ENCODE results near the gene KSR2.

The KSR2 gene

DNA sequence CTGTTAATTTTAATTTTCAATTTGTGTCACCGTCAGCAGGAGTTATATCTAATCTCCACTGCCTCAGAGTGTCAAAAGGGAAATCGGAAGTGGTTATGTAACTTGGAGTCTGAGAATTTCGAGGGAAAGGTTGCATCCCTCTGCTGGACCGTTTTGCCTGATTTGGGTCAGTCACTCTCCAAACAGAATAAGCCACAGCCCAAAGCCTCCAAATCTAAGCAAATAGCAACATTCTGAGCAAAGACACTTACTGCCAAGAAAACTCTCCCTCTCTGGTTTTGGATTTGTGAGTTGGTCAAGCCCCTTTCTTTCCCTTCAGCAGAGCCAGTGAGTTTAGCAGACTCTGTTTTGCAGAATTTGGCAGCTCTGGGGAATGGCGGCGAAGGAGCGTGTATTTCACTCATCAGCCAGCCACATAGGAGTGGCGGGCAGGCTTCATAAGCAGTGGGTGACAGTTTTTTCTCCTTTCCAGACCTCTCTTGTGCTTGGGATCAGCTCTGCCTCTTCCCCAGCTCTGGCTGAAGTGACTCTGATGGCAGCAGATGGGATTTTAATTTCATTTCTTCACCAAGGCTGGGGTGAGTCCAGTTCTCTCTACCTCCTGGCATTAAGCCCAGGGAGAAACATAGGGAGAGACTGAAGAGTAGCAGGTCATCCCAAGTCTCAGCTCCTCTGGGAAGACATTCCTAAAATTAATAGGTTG lies 388.6 kb downstream of the KSR2 start:
- Histone ChIP-seq H3K4me1 (ENCODE audit: control insufficient read depth, insufficient read depth, low read length) (peaks cover 23% of the 10 kb centered on the region), H3K27me3 (ENCODE audit: control insufficient read depth, insufficient read depth, low read length) (no peaks in the 10 kb centered on the region), H3K9me3 (ENCODE audit: control insufficient read depth, insufficient read depth, low read length) (no peaks in the 10 kb centered on the region), H3K36me3 (ENCODE audit: control insufficient read depth, insufficient read depth, low read length) (no peaks in the 10 kb centered on the region), H3K9ac (ENCODE audit: low read depth, low read length) (no peak overlapping the region), H3K4me3 (ENCODE audit: low read depth, low read length) (no peak overlapping the region), H3K27ac (ENCODE audit: low read depth, low read length) (no peak overlapping the region)

- Histone ChIP-seq H3K9me3 (ENCODE audit: control insufficient read depth, insufficient read depth, low read length) (no peaks in the 10 kb centered on the region), H3K36me3 (ENCODE audit: control insufficient read depth, insufficient read depth, low read length) (no peaks in the 10 kb centered on the region), H3K27ac (ENCODE audit: low read depth, low read length) (no peak overlapping the region), H3K4me1 (ENCODE audit: control insufficient read depth, insufficient read depth, low read length) (peaks cover 10% of the 10 kb centered on the region), H3K4me3 (ENCODE audit: low read depth, low read length) (no peak overlapping the region), H3K9ac (ENCODE audit: low read depth, low read length) (no peak overlapping the region), H3K27me3 (ENCODE audit: control insufficient read depth, insufficient read depth, low read length) (no peaks in the 10 kb centered on the region)
Measured at GRCh38 chr12:117577122-117577657, 391.6 kb downstream of the KSR2 start.

GRCh38 chr12:117576053-117576452 lies 392.7 kb downstream of the KSR2 start:
- Histone ChIP-seq H3K9ac (ENCODE audit: low read depth, low read length) (no peak overlapping the region), H3K27me3 (ENCODE audit: control insufficient read depth, insufficient read depth, low read length) (no peaks in the 10 kb centered on the region), H3K4me3 (ENCODE audit: low read depth, low read length) (no peak overlapping the region), H3K4me1 (ENCODE audit: control insufficient read depth, insufficient read depth, low read length) (peaks cover 10% of the 10 kb centered on the region), H3K36me3 (ENCODE audit: control insufficient read depth, insufficient read depth, low read length) (no peaks in the 10 kb centered on the region), H3K9me3 (ENCODE audit: control insufficient read depth, insufficient read depth, low read length) (no peaks in the 10 kb centered on the region), H3K27ac (ENCODE audit: low read depth, low read length) (no peak overlapping the region)

GRCh38 chr12:117574655-117575054 lies 394.1 kb downstream of the KSR2 start:
- 0 out of 2 replicates have a peak, but pooled peaks cover 4% of the 10 kb centered on the region for H3K4me1 ChIP-seq (ENCODE audit: control insufficient read depth, insufficient read depth, low read length)
- H3K27me3 ChIP-seq (ENCODE audit: control insufficient read depth, insufficient read depth, low read length): no peaks in the 10 kb centered on the region
- H3K36me3 ChIP-seq (ENCODE audit: control insufficient read depth, insufficient read depth, low read length): no peaks in the 10 kb centered on the region
- no peak overlapping the region for H3K27ac ChIP-seq (ENCODE audit: low read depth, low read length)
- no peaks in the 10 kb centered on the region for H3K9me3 ChIP-seq (ENCODE audit: control insufficient read depth, insufficient read depth, low read length)
- no peak overlapping the region for H3K4me3 ChIP-seq (ENCODE audit: low read depth, low read length)
- no peak overlapping the region for H3K9ac ChIP-seq (ENCODE audit: low read depth, low read length)

GRCh38 chr12:117572755-117573154 lies 396.0 kb downstream of the KSR2 start:
- no peak overlapping the region for H3K27ac ChIP-seq (ENCODE audit: low read depth, low read length)
- H3K9ac ChIP-seq (ENCODE audit: low read depth, low read length): no peak overlapping the region
- no peak overlapping the region for H3K4me3 ChIP-seq (ENCODE audit: low read depth, low read length)
- no peaks in the 10 kb centered on the region for H3K9me3 ChIP-seq (ENCODE audit: control insufficient read depth, insufficient read depth, low read length)
- H3K27me3 ChIP-seq (ENCODE audit: control insufficient read depth, insufficient read depth, low read length): no peaks in the 10 kb centered on the region
- H3K36me3 ChIP-seq (ENCODE audit: control insufficient read depth, insufficient read depth, low read length): no peaks in the 10 kb centered on the region
- 0 out of 2 replicates have a peak, but pooled peaks cover 4% of the 10 kb centered on the region for H3K4me1 ChIP-seq (ENCODE audit: control insufficient read depth, insufficient read depth, low read length)

GRCh38 chr12:117571321-117571720 lies 397.5 kb downstream of the KSR2 start:
- H3K36me3 ChIP-seq (ENCODE audit: control insufficient read depth, insufficient read depth, low read length): no peaks in the 10 kb centered on the region
- no peaks in the 10 kb centered on the region for H3K27me3 ChIP-seq (ENCODE audit: control insufficient read depth, insufficient read depth, low read length)
- no peak overlapping the region for H3K9ac ChIP-seq (ENCODE audit: low read depth, low read length)

DNA sequence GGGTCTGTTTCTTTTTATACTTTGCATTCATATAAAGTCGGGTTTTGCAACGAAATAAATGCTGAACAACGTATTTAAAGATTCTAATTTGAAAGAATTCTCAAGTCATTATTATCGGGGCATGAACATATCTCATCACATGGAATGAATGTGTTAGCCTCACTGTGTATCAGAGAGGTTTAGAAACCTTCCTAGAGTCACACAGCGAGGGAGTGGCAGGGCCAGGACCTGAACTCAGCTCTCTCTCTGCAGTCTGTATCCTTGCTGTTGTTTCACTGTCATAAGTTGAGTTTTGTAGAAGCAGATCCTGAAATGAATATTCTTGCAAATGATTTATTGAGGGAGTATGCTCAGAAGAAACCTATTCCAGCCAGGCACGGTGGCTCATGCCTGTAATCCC lies 398.2 kb downstream of the KSR2 start:
- H3K9me3 ChIP-seq (ENCODE audit: control insufficient read depth, insufficient read depth, low read length): no peaks in the 10 kb centered on the region
- H3K27ac ChIP-seq (ENCODE audit: low read depth, low read length): no peak overlapping the region
- H3K4me3 ChIP-seq (ENCODE audit: low read depth, low read length): no peak overlapping the region
- H3K36me3 ChIP-seq (ENCODE audit: control insufficient read depth, insufficient read depth, low read length): no peaks in the 10 kb centered on the region
- no peaks in the 10 kb centered on the region for H3K27me3 ChIP-seq (ENCODE audit: control insufficient read depth, insufficient read depth, low read length)
- no peak overlapping the region for H3K9ac ChIP-seq (ENCODE audit: low read depth, low read length)
- H3K4me1 ChIP-seq (ENCODE audit: control insufficient read depth, insufficient read depth, low read length): 0 out of 2 replicates have a peak, but pooled peaks cover 4% of the 10 kb centered on the region

More at GRCh38 chr12:117571321-117571720, 397.5 kb downstream of the KSR2 start:
- H3K4me3 ChIP-seq (ENCODE audit: low read depth, low read length): no peak overlapping the region
- H3K9me3 ChIP-seq (ENCODE audit: control insufficient read depth, insufficient read depth, low read length): no peaks in the 10 kb centered on the region
- H3K4me1 ChIP-seq (ENCODE audit: control insufficient read depth, insufficient read depth, low read length): 0 out of 2 replicates have a peak, but pooled peaks cover 4% of the 10 kb centered on the region
- H3K27ac ChIP-seq (ENCODE audit: low read depth, low read length): no peak overlapping the region

GRCh38 chr12:117567644-117568216 lies 401.1 kb downstream of the KSR2 start:
- no peak overlapping the region for H3K4me3 ChIP-seq (ENCODE audit: low read depth, low read length)
- H3K36me3 ChIP-seq (ENCODE audit: control insufficient read depth, insufficient read depth, low read length): no peaks in the 10 kb centered on the region
- no peak overlapping the region for H3K27ac ChIP-seq (ENCODE audit: low read depth, low read length)
- H3K9me3 ChIP-seq (ENCODE audit: control insufficient read depth, insufficient read depth, low read length): no peaks in the 10 kb centered on the region
- H3K4me1 ChIP-seq (ENCODE audit: control insufficient read depth, insufficient read depth, low read length): 0 out of 2 replicates have a peak, but pooled peaks cover 4% of the 10 kb centered on the region
- no peak overlapping the region for H3K9ac ChIP-seq (ENCODE audit: low read depth, low read length)
- no peaks in the 10 kb centered on the region for H3K27me3 ChIP-seq (ENCODE audit: control insufficient read depth, insufficient read depth, low read length)

GRCh38 chr12:117564881-117565280 lies 403.9 kb downstream of the KSR2 start:
- H3K27ac ChIP-seq (ENCODE audit: low read depth, low read length): no peak overlapping the region
- H3K9me3 ChIP-seq (ENCODE audit: control insufficient read depth, insufficient read depth, low read length): no peaks in the 10 kb centered on the region
- H3K4me3 ChIP-seq (ENCODE audit: low read depth, low read length): no peak overlapping the region
- H3K9ac ChIP-seq (ENCODE audit: low read depth, low read length): no peak overlapping the region
- H3K36me3 ChIP-seq (ENCODE audit: control insufficient read depth, insufficient read depth, low read length): no peaks in the 10 kb centered on the region
- no peaks in the 10 kb centered on the region for H3K4me1 ChIP-seq (ENCODE audit: control insufficient read depth, insufficient read depth, low read length)
- no peaks in the 10 kb centered on the region for H3K27me3 ChIP-seq (ENCODE audit: control insufficient read depth, insufficient read depth, low read length)

GRCh38 chr12:117563706-117564105 lies 405.1 kb downstream of the KSR2 start:
- H3K36me3 ChIP-seq (ENCODE audit: control insufficient read depth, insufficient read depth, low read length): no peaks in the 10 kb centered on the region
- no peak overlapping the region for H3K27ac ChIP-seq (ENCODE audit: low read depth, low read length)
- H3K9me3 ChIP-seq (ENCODE audit: control insufficient read depth, insufficient read depth, low read length): no peaks in the 10 kb centered on the region
- H3K4me3 ChIP-seq (ENCODE audit: low read depth, low read length): no peak overlapping the region
- H3K4me1 ChIP-seq (ENCODE audit: control insufficient read depth, insufficient read depth, low read length): no peaks in the 10 kb centered on the region
- H3K9ac ChIP-seq (ENCODE audit: low read depth, low read length): no peak overlapping the region
- no peaks in the 10 kb centered on the region for H3K27me3 ChIP-seq (ENCODE audit: control insufficient read depth, insufficient read depth, low read length)

DNA sequence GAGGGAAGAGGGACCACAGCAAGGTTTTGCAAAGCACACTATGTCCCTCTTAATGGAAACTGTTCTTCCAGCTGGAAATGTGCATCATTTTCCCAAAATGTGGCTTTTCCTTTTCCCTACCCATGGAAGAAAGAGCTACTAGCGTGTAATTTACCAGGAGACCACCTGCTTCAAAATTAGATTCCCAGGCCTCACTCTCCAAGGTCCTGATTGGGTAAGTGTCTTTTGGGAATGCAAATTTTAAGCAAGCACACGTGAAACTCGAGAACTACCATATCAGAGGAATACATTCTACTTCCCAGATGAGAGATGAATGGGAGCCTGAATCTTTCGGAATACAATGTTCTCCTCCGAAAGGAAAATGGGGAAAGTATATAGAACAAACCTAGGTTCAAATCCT lies 405.8 kb downstream of the KSR2 start:
- Histone ChIP-seq H3K27ac (ENCODE audit: low read depth, low read length) (no peak overlapping the region), H3K27me3 (ENCODE audit: control insufficient read depth, insufficient read depth, low read length) (no peaks in the 10 kb centered on the region), H3K4me1 (ENCODE audit: control insufficient read depth, insufficient read depth, low read length) (no peaks in the 10 kb centered on the region), H3K36me3 (ENCODE audit: control insufficient read depth, insufficient read depth, low read length) (no peaks in the 10 kb centered on the region), H3K4me3 (ENCODE audit: low read depth, low read length) (no peak overlapping the region), H3K9ac (ENCODE audit: low read depth, low read length) (no peak overlapping the region), H3K9me3 (ENCODE audit: control insufficient read depth, insufficient read depth, low read length) (no peaks in the 10 kb centered on the region)

Data from HUES48 (cell line).